Smooth muscle cell of the brain vasculature (primary cell): ENCODE results near the gene MYO1C.
"Not testable (repeated sequence)": the region's sequence is repeated elsewhere in the genome, so short reads cannot be mapped to it uniquely, and the experiment has no call there.

Experiments used
- DNase-seq: peaks from one replicate; pipeline ENCODE4 v3.0.0-alpha.2; 2012; ENCODE audit warnings: low read depth, low spot score

Gene MYO1C

DNA sequence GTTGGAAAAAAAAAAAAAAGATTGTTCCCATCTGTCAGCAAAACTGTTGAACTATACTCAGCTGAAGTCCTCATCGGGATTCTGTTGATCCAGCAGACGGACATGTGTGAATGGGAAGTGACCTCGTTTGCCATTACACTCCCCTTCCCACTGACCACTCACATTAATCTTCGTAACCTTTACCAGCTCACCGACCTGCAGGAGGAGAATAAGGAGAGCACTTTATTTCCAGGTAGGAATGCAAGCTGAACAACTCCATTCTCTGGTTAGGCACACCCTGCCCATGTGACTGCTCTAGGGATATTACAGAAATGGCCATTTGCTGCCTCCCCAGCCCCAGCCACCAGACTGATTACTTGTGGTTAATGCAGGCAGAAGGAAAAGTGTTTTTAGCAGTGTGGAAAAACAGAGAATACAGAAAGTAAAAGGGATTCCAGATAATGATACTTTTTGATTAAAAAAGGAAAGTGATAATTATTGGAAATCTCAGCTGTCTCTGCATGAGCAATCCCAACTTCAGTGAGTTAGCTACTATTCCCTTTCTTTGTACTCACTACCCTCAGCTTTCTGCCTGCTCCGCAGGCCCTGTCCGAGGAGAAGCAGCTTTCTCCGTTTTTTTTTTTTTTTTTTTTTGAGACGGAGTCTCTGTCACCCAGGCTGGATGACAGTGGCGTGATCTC is 68.9 kb downstream of the MYO1C start:
- DNase-seq = no peak

DNA sequence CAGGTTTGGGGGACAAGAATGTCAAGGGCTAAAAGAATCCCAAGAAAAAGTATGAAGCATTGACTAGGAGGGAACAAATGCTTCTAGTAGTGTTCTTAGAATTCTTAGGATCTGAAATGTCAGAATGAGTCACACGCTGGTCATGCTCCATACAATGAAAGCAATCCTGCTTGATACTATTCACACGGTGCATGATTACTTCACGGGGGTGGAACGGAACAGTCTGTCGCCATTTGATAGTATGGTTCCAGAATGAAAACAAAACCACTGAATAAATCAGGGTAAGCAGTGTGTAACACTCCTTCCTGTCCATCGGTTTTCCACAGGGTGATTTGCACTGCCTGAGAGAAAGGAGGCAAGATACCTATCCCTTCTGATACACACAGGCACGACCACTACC is 69.6 kb downstream of the MYO1C start:
- peak; percentile 74 for DNase-seq

DNA sequence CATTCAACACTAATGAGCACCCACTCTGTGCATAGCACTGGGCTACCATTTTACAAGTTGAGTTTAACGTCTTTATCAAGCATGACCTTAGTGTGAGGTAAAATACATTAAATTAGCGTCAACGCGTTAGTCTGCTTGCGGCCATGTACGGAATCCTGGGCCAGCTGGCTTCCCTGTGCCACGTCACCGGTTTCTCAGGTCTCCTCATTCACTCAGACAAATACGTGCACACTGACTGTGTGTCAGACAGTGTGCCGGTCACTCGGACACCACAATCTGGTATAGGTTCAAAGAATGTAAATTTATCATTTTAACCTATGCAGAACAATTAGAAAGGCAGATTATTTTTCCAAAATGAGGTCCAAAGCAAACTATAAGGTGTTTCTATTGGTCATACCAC is 71.0 kb downstream of the MYO1C start:
- no peak for DNase-seq

DNA sequence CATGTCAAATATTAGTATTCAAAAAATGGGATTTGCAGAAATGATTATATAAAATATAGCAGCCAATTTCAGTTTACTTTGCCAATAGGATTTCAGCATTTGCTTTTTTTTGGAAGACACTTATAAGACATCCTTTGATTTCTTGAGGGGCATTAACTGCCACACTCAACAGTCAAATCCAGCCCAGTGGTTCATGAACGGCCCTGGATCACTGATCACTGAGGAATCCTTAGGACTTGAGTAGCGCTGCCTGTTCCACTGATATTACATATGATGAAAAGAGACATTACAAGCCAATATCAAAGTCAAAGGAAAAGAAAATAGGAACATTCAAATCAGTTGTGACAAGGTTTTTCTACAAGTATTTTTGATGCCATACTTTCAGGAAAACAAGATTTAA is 71.5 kb downstream of the MYO1C start:
- DNase-seq = no peak

DNA sequence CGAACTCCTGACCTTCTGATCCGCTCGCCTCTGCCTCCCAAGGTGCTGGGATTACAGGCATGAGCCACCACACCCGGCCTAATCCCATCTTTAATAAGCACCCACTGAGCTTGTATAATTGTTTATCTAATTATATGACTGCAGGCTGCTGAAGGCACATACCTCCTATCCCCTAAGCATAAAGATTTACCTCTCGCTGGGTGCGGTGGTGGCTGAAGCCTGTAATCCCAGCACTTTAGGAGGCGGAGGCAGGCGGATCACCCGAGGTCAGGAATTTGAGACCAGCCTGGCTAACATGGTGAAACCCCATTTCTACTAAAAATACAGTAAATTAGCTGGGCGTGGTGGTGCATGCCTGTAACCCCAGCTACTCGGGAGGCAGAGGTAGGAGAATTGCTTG is 72.3 kb downstream of the MYO1C start:
- DNase-seq = no peak

DNA sequence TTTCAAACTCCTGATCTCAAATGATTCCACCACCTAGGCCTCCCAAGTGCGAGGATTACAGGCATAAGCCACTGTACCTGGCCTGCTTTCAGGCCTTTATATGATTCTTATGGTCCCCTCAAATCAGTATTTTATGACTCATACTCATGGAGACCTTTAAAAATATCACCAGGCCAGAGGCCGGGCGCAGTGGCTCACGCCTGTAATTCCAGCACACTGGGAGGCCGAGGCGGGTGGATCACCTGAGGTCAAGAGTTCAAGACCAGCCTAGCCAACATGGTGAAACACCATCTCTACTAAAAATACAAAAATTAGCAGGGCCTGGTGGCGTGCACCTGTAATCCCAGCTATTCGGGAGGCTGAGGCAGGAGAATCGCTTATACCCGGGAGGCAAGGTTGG is 74.0 kb downstream of the MYO1C start:
- not testable (repeated sequence) for DNase-seq

DNA sequence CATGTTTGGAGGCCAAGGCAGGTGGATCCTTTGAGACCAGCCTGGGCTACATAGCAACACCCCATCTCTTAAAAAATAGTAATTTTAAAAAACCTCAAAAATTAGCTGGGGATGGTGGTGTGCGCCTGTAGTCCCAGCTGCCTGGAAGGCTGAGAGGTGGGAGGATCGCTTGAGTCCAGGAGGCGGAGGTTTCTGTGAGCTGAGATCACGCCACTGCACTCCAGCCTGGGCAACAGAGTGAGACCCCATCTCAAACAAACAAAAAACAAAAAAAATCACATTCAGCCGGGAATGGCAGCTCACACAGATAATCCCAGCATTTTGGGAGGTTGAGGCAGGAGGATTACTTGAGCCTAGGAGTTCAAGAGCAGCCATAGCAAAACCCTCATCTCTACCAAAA is 76.1 kb downstream of the MYO1C start:
- DNase-seq = no peak

DNA sequence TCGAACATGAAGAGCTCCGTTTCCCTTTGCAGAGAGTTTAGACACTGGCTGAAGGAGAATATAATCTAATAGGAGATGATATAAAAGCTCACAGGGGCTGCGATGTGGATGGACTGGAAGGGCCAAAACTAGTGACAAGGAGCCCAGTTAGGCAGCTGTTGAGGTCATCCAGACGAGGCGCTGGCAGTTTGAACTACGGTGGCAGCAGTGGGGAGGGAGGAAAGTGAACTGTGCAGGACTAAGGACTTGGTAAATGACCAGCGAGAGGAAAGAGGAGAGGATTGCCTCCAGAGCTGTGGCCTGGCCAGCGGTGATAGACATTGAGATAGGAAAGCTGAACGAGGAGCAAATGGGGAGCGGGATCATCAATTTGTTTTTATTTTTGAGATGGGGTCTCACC is 77.9 kb downstream of the MYO1C start:
- no peak for DNase-seq
